OCI-M1 (cell line): ENCODE measurements around the gene TMEM14A.

Source experiments
- DNase-seq: peaks from one replicate; lab custom pipeline; 2025; lab: John Stamatoyannopoulos, UW

Gene TMEM14A

GRCh38 chr6:52736145-52736544, 65.2 kb downstream of the TMEM14A start:
- no peak for DNase-seq
